HepG2 (cell line): Measurements from ENCODE around the gene SPG7. TPM values are rescaled to one million over a fixed set of nuclear protein-coding genes. Genes with fewer than 3 reads are reported as not detected.

ENCODE experiments used
- BRF2 ChIP-seq: sonication (generic); formaldehyde crosslinking; IDR thresholded peaks from 2 replicates; pipeline ENCODE4 v1.8.1; 2022; ENCODE audit warnings: mild to moderate bottlenecking, missing genetic modification reagents
- ETV5 ChIP-seq: IDR thresholded peaks from 2 replicates; pipeline ENCODE4 v1.6.1; 2018; ENCODE audit warnings: missing biosample characterization, missing genetic modification reagents, inconsistent platforms, borderline replicate concordance
- FOXJ3 ChIP-seq: sonication (generic); formaldehyde crosslinking; IDR thresholded peaks from 2 replicates; pipeline ENCODE4 v1.4.0; 2020; ENCODE audit warnings: missing genetic modification reagents, mild to moderate bottlenecking, borderline replicate concordance
- IKZF1 ChIP-seq: fragments of 450-650 bp; IDR thresholded peaks from 2 replicates; pipeline ENCODE4 v1.7.1; 2016
- KDM5A ChIP-seq: fragments of 200-600 bp; sonication (generic); IDR thresholded peaks from 2 replicates; pipeline ENCODE4 v1.7.0; 2018; ENCODE audit warnings: antibody characterized with exemption, mild to moderate bottlenecking, low read length, borderline replicate concordance
- RARG ChIP-seq: sonication (generic); formaldehyde crosslinking; IDR thresholded peaks from 2 replicates; pipeline ENCODE4 v1.4.0; 2020; ENCODE audit warnings: low read depth, mild to moderate bottlenecking, missing genetic modification reagents
- REL ChIP-seq: sonication (generic); formaldehyde crosslinking; conservative IDR thresholded peaks from 2 replicates; pipeline ENCODE4 v1.8.0; 2022; ENCODE audit warnings: mild to moderate bottlenecking, missing genetic modification reagents, moderate library complexity
- SSRP1 ChIP-seq: IDR thresholded peaks from 2 replicates; pipeline ENCODE4 v1.6.1; 2016; ENCODE audit warnings: control low read depth
- TOPORS ChIP-seq: sonication (generic); formaldehyde crosslinking; IDR thresholded peaks from 2 replicates; pipeline ENCODE4 v1.8.0; 2023; ENCODE audit warnings: mild to moderate bottlenecking, missing genetic modification reagents
- ZBTB2 ChIP-seq: sonication (generic); formaldehyde crosslinking; IDR thresholded peaks from 2 replicates; pipeline ENCODE4 v1.8.0; 2022; ENCODE audit warnings: low read depth, missing genetic modification reagents
- ZBTB38 ChIP-seq: sonication (generic); formaldehyde crosslinking; IDR thresholded peaks from 2 replicates; pipeline ENCODE4 v1.5.1; 2020; ENCODE audit warnings: mild to moderate bottlenecking, missing genetic modification reagents
- ZBTB4 ChIP-seq: sonication (generic); formaldehyde crosslinking; IDR thresholded peaks from 2 replicates; pipeline ENCODE4 v1.4.0; 2020; ENCODE audit warnings: missing genetic modification reagents, mild to moderate bottlenecking, borderline replicate concordance
- ZFP36L1 ChIP-seq: sonication (generic); formaldehyde crosslinking; IDR thresholded peaks from 2 replicates; pipeline ENCODE4 v1.8.0; 2022; ENCODE audit warnings: mild to moderate bottlenecking, missing genetic modification reagents, moderate library complexity
- ZMYM3 ChIP-seq: sonication (generic); formaldehyde crosslinking; IDR thresholded peaks from 2 replicates; pipeline ENCODE4 v1.5.1; 2020; ENCODE audit warnings: mild to moderate bottlenecking, missing genetic modification reagents
- ZNF17 ChIP-seq: sonication (generic); formaldehyde crosslinking; IDR thresholded peaks from 2 replicates; pipeline ENCODE4 v1.5.0; 2020; ENCODE audit warnings: mild to moderate bottlenecking, missing genetic modification reagents
- ZNF281 ChIP-seq: sonication (generic); formaldehyde crosslinking; IDR thresholded peaks from 2 replicates; pipeline ENCODE4 v1.4.0; 2020; ENCODE audit warnings: missing genetic modification reagents, borderline replicate concordance
- ZNF326 ChIP-seq: sonication (generic); formaldehyde crosslinking; IDR thresholded peaks from 2 replicates; pipeline ENCODE4 v1.4.0; 2020; ENCODE audit warnings: missing genetic modification reagents, borderline replicate concordance
- ZNF451 ChIP-seq: sonication (generic); formaldehyde crosslinking; IDR thresholded peaks from 2 replicates; pipeline ENCODE4 v1.5.0; 2020; ENCODE audit warnings: mild to moderate bottlenecking, missing genetic modification reagents
- ZNF790 ChIP-seq: sonication (generic); formaldehyde crosslinking; IDR thresholded peaks from 2 replicates; pipeline ENCODE4 v1.8.0; 2022; ENCODE audit warnings: missing genetic modification reagents, mild to moderate bottlenecking, borderline replicate concordance
- ZSCAN20 ChIP-seq: sonication (generic); formaldehyde crosslinking; IDR thresholded peaks from 2 replicates; pipeline ENCODE4 v1.4.0; 2020; ENCODE audit warnings: missing genetic modification reagents, mild to moderate bottlenecking, borderline replicate concordance
- polyA plus RNA-seq, 8 experiments: library from polyadenylated mRNA; depleted of rRNA in 3 of 8; stranded (reverse) in 7 of 8; unstranded in 1 of 8; fragments of >200 nt; fragmentation: Illumina TruSeq in 4 of 8; extraction: Trizol in 4 of 8; gene quantifications; 2 replicates each; pipeline versions ENCODE4 v1.2.1 to v1.2.3, GENCODE V29; 2011 to 2016; ENCODE audit warnings: low read depth in 4 of 8, missing spikeins in 1 of 8, mixed read lengths in 1 of 8; ENCODE audit not compliant: insufficient read depth in 1 of 8
- total RNA-seq, 5 experiments: library from RNA; depleted of rRNA; stranded (reverse); fragments of >200 nt; fragmentation: Illumina TruSeq; extraction: Trizol; gene quantifications; 2 replicates each; pipeline ENCODE4 v1.2.3, GENCODE V29; 2016; ENCODE audit warnings: low read depth in 1 of 5

SPG7 gene
- total and polyA plus RNA-seq, 2 of the 13 experiments (the other 11 are each of a cell fraction or from before 2014, with no cell fraction given): 66.0 to 136 TPM

GRCh38 chr16:89556750-89557689 is 48.8 kb downstream of the SPG7 start (continued):
- TF ChIP-seq ZBTB4: no peak
- no peak for TF ChIP-seq KDM5A
- peak; percentile 92 for TF ChIP-seq SSRP1 (CRISPR knock-in tag)
- TF ChIP-seq ZBTB2 (CRISPR knock-in tag): 0 out of 2 replicates have a peak, but pooled peaks have one; percentile 9
- peak; percentile 35; the same call in 1 of the 2 replicates for TF ChIP-seq ETV5 (CRISPR knock-in tag)
- peak; percentile 54; the same call in 1 of the 2 replicates for TF ChIP-seq FOXJ3
- TF ChIP-seq REL (CRISPR knock-in tag): 0 out of 2 replicates have a peak, but pooled peaks have one; percentile 45
- TF ChIP-seq RARG (CRISPR knock-in tag): no peak
- no peak for TF ChIP-seq ZNF17 (CRISPR knock-in tag)
- no peak for TF ChIP-seq ZNF326 (CRISPR knock-in tag)
- TF ChIP-seq ZBTB38 (CRISPR knock-in tag): peak; percentile 76
- no peak for TF ChIP-seq ZNF790 (CRISPR knock-in tag)
- TF ChIP-seq ZSCAN20: 0 out of 2 replicates have a peak, but pooled peaks have one; percentile 22
- TF ChIP-seq ZFP36L1: no peak
- TF ChIP-seq ZMYM3 (CRISPR knock-in tag): no peak
- no peak for TF ChIP-seq IKZF1
- TF ChIP-seq ZNF451 (CRISPR knock-in tag): no peak
- TF ChIP-seq ZNF281: no peak
- no peak for TF ChIP-seq TOPORS (CRISPR knock-in tag)
- TF ChIP-seq BRF2 (CRISPR knock-in tag): no peak
